HepG2 (cell line): ENCODE measurements around the gene MEGF6. TPM values are rescaled to one million over a fixed set of nuclear protein-coding genes. Genes with fewer than 3 reads are reported as not detected.
A peak's percentile ranks its signal among the peaks of the same experiment; 100 is the strongest.

Experiments used
- ELF4 ChIP-seq: sonication (generic); formaldehyde crosslinking; IDR thresholded peaks from 2 replicates; pipeline ENCODE4 v1.5.0; 2020; ENCODE audit warnings: missing genetic modification reagents, mild to moderate bottlenecking, moderate library complexity, borderline replicate concordance
- PAWR ChIP-seq: sonication (generic); formaldehyde crosslinking; IDR thresholded peaks from 2 replicates; pipeline ENCODE4 v1.4.0; 2020; ENCODE audit warnings: missing genetic modification reagents, mild to moderate bottlenecking, borderline replicate concordance
- REL ChIP-seq: sonication (generic); formaldehyde crosslinking; conservative IDR thresholded peaks from 2 replicates; pipeline ENCODE4 v1.8.0; 2022; ENCODE audit warnings: mild to moderate bottlenecking, missing genetic modification reagents, moderate library complexity
- SIX1 ChIP-seq: sonication (generic); formaldehyde crosslinking; IDR thresholded peaks from 2 replicates; pipeline ENCODE4 v1.4.0; 2020; ENCODE audit warnings: missing genetic modification reagents, borderline replicate concordance
- SMAD3 ChIP-seq: sonication (generic); formaldehyde crosslinking; IDR thresholded peaks from 2 replicates; pipeline ENCODE4 v1.4.0; 2020; ENCODE audit warnings: missing genetic modification reagents
- SOX13 ChIP-seq, 3 experiments: fragments of 450-650 bp in 1 of 3; sonication (generic) in 1 of 3; formaldehyde crosslinking in 1 of 3; IDR thresholded peaks in 2 of 3; conservative IDR thresholded peaks in 1 of 3; 2 replicates each; pipeline versions ENCODE4 v1.5.0 to v1.6.1; 2016 to 2020; ENCODE audit warnings: antibody characterized with exemption in 1 of 3, mild to moderate bottlenecking in 1 of 3, missing compliant biosample characterization in 1 of 3, missing genetic modification reagents in 1 of 3, moderate library complexity in 1 of 3
- ZBTB7B ChIP-seq: sonication (generic); formaldehyde crosslinking; IDR thresholded peaks from 2 replicates; pipeline ENCODE4 v1.4.0; 2020; ENCODE audit warnings: missing genetic modification reagents
- ZNF20 ChIP-seq: sonication (generic); formaldehyde crosslinking; IDR thresholded peaks from 2 replicates; pipeline ENCODE4 v1.4.0; 2020; ENCODE audit warnings: mild to moderate bottlenecking, moderate library complexity, missing genetic modification reagents
- ZNF317 ChIP-seq: sonication (generic); formaldehyde crosslinking; IDR thresholded peaks from 2 replicates; pipeline ENCODE4 v1.5.0; 2020; ENCODE audit warnings: mild to moderate bottlenecking, missing genetic modification reagents
- ZSCAN29 ChIP-seq: sonication (generic); formaldehyde crosslinking; conservative IDR thresholded peaks from 2 replicates; pipeline ENCODE4 v1.4.0; 2020; ENCODE audit warnings: mild to moderate bottlenecking, missing genetic modification reagents
- polyA plus RNA-seq, 8 experiments: library from polyadenylated mRNA; depleted of rRNA in 3 of 8; stranded (reverse) in 7 of 8; unstranded in 1 of 8; fragments of >200 nt; fragmentation: Illumina TruSeq in 4 of 8; extraction: Trizol in 4 of 8; gene quantifications; 2 replicates each; pipeline versions ENCODE4 v1.2.1 to v1.2.3, GENCODE V29; 2011 to 2016; ENCODE audit warnings: low read depth in 4 of 8, missing spikeins in 1 of 8, mixed read lengths in 1 of 8; ENCODE audit not compliant: insufficient read depth in 1 of 8
- total RNA-seq, 5 experiments: library from RNA; depleted of rRNA; stranded (reverse); fragments of >200 nt; fragmentation: Illumina TruSeq; extraction: Trizol; gene quantifications; 2 replicates each; pipeline ENCODE4 v1.2.3, GENCODE V29; 2016; ENCODE audit warnings: low read depth in 1 of 5
- TF ChIP-seq, protein P1 (sequence below): sonication (generic); formaldehyde crosslinking; conservative IDR thresholded peaks from 2 replicates; pipeline ENCODE4 v1.8.0; 2022; ENCODE audit warnings: low read depth, missing genetic modification reagents
- TF ChIP-seq, protein P2 (sequence below): IDR thresholded peaks from 2 replicates; pipeline ENCODE4 v1.4.0; 2020; ENCODE audit warnings: mild to moderate bottlenecking, missing genetic modification reagents
- TF ChIP-seq, protein P3 (sequence below): sonication (generic); formaldehyde crosslinking; IDR thresholded peaks from 2 replicates; pipeline ENCODE4 v1.4.0; 2020; ENCODE audit warnings: missing genetic modification reagents, borderline replicate concordance
- TF ChIP-seq, protein P4 (sequence below): IDR thresholded peaks from 2 replicates; pipeline ENCODE4 v1.6.1; 2012; ENCODE audit warnings: low read length, improper control_type of control experiment

MEGF6 gene
- total and polyA plus RNA-seq, 2 of the 13 experiments (the other 11 are each of a cell fraction or from before 2014, with no cell fraction given), result 1.9 TPM

DNA sequence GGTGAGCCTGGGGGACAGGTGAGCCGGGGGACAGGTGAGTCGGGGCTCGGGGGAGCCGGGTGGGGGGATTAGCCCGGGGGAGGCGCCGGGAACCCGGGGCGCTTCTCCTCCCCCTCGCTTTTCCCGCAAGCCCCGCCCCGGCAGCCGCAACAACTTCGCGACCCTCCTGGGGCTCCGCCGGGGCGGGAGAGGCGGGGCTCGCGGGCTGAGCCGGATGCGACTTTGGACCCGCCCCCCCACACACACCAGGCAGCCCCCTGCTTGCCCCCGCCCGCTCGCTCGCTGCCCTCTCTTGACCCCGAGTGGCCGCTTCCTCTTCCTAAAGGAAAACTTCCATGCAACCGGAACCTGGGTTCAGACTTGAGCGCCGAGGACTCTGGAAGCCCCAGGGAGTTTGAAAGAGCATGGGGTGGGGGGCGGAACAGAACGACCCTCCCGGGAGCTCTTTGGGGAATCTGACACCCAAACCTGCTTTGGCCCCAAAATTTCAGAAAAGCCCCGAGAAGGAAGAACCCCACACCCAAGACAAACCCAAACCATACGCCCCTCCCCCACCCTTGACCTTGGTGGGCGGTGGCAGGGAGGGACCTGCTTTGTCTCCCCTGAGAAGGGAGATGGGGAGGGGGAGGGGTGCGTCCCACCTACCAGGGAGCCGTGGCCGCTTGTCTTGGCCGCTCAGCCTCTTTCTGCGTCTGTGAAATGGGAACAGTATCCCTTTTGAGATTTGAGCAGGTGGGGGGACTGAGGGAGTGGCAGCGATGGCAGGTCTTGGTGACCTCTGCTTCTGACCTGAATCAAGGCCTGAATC lies 156.3 kb downstream of the MEGF6 start (continued):
- TF ChIP-seq, protein P1, sequence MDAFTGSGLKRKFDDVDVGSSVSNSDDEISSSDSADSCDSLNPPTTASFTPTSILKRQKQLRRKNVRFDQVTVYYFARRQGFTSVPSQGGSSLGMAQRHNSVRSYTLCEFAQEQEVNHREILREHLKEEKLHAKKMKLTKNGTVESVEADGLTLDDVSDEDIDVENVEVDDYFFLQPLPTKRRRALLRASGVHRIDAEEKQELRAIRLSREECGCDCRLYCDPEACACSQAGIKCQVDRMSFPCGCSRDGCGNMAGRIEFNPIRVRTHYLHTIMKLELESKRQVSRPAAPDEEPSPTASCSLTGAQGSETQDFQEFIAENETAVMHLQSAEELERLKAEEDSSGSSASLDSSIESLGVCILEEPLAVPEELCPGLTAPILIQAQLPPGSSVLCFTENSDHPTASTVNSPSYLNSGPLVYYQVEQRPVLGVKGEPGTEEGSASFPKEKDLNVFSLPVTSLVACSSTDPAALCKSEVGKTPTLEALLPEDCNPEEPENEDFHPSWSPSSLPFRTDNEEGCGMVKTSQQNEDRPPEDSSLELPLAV (CRISPR knock-in tag), result no peak
- TF ChIP-seq SOX13 (IDR thresholded peaks at IDR 0.05), result peak; percentile 18; the same call in 1 of the 2 replicates
- peak; percentile 58 to 85; a peak in 2 of 4 replicates for TF ChIP-seq SOX13 (CRISPR knock-in tag; conservative IDR thresholded peaks at IDR 0.05 in 1 of 2, IDR thresholded peaks at IDR 0.05 in 1 of 2)
- TF ChIP-seq ELF4 (CRISPR knock-in tag), result no peak
- no peak for TF ChIP-seq SMAD3 (CRISPR knock-in tag)
- TF ChIP-seq, protein P2, sequence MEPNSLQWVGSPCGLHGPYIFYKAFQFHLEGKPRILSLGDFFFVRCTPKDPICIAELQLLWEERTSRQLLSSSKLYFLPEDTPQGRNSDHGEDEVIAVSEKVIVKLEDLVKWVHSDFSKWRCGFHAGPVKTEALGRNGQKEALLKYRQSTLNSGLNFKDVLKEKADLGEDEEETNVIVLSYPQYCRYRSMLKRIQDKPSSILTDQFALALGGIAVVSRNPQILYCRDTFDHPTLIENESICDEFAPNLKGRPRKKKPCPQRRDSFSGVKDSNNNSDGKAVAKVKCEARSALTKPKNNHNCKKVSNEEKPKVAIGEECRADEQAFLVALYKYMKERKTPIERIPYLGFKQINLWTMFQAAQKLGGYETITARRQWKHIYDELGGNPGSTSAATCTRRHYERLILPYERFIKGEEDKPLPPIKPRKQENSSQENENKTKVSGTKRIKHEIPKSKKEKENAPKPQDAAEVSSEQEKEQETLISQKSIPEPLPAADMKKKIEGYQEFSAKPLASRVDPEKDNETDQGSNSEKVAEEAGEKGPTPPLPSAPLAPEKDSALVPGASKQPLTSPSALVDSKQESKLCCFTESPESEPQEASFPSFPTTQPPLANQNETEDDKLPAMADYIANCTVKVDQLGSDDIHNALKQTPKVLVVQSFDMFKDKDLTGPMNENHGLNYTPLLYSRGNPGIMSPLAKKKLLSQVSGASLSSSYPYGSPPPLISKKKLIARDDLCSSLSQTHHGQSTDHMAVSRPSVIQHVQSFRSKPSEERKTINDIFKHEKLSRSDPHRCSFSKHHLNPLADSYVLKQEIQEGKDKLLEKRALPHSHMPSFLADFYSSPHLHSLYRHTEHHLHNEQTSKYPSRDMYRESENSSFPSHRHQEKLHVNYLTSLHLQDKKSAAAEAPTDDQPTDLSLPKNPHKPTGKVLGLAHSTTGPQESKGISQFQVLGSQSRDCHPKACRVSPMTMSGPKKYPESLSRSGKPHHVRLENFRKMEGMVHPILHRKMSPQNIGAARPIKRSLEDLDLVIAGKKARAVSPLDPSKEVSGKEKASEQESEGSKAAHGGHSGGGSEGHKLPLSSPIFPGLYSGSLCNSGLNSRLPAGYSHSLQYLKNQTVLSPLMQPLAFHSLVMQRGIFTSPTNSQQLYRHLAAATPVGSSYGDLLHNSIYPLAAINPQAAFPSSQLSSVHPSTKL (CRISPR knock-in tag), result peak; percentile 46; the same call in 1 of the 2 replicates
- TF ChIP-seq, protein P3, sequence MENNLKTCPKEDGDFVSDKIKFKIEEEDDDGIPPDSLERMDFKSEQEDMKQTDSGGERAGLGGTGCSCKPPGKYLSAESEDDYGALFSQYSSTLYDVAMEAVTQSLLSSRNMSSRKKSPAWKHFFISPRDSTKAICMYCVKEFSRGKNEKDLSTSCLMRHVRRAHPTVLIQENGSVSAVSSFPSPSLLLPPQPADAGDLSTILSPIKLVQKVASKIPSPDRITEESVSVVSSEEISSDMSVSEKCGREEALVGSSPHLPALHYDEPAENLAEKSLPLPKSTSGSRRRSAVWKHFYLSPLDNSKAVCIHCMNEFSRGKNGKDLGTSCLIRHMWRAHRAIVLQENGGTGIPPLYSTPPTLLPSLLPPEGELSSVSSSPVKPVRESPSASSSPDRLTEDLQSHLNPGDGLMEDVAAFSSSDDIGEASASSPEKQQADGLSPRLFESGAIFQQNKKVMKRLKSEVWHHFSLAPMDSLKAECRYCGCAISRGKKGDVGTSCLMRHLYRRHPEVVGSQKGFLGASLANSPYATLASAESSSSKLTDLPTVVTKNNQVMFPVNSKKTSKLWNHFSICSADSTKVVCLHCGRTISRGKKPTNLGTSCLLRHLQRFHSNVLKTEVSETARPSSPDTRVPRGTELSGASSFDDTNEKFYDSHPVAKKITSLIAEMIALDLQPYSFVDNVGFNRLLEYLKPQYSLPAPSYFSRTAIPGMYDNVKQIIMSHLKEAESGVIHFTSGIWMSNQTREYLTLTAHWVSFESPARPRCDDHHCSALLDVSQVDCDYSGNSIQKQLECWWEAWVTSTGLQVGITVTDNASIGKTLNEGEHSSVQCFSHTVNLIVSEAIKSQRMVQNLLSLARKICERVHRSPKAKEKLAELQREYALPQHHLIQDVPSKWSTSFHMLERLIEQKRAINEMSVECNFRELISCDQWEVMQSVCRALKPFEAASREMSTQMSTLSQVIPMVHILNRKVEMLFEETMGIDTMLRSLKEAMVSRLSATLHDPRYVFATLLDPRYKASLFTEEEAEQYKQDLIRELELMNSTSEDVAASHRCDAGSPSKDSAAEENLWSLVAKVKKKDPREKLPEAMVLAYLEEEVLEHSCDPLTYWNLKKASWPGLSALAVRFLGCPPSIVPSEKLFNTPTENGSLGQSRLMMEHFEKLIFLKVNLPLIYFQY (CRISPR knock-in tag), result no peak
- TF ChIP-seq ZNF20, result 0 out of 2 replicates have a peak, but pooled peaks have one; percentile 84
- TF ChIP-seq SIX1 (CRISPR knock-in tag), result no peak
- 0 out of 2 replicates have a peak, but pooled peaks have one; percentile 22 for TF ChIP-seq ZNF317 (CRISPR knock-in tag)
- 0 out of 2 replicates have a peak, but pooled peaks have one; percentile 41 for TF ChIP-seq REL (CRISPR knock-in tag)
- no peak for TF ChIP-seq PAWR (CRISPR knock-in tag)
- TF ChIP-seq, protein P4, sequence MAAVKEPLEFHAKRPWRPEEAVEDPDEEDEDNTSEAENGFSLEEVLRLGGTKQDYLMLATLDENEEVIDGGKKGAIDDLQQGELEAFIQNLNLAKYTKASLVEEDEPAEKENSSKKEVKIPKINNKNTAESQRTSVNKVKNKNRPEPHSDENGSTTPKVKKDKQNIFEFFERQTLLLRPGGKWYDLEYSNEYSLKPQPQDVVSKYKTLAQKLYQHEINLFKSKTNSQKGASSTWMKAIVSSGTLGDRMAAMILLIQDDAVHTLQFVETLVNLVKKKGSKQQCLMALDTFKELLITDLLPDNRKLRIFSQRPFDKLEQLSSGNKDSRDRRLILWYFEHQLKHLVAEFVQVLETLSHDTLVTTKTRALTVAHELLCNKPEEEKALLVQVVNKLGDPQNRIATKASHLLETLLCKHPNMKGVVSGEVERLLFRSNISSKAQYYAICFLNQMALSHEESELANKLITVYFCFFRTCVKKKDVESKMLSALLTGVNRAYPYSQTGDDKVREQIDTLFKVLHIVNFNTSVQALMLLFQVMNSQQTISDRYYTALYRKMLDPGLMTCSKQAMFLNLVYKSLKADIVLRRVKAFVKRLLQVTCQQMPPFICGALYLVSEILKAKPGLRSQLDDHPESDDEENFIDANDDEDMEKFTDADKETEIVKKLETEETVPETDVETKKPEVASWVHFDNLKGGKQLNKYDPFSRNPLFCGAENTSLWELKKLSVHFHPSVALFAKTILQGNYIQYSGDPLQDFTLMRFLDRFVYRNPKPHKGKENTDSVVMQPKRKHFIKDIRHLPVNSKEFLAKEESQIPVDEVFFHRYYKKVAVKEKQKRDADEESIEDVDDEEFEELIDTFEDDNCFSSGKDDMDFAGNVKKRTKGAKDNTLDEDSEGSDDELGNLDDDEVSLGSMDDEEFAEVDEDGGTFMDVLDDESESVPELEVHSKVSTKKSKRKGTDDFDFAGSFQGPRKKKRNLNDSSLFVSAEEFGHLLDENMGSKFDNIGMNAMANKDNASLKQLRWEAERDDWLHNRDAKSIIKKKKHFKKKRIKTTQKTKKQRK, result no peak
- TF ChIP-seq ZBTB7B, result peak; percentile 88
- no peak for TF ChIP-seq ZSCAN29 (CRISPR knock-in tag)
